Skeletal muscle satellite cell (primary cell): ENCODE results near the gene JMJD1C.
"Not testable (repeated sequence)": the region's sequence is repeated elsewhere in the genome, so short reads cannot be mapped to it uniquely, and the experiment has no call there.

ENCODE experiments used
- H3K27me3 ChIP-seq: 2 replicates; pipeline ENCODE4 v1.7.0; 2013; ENCODE audit warnings: low read length; ENCODE audit not compliant: control insufficient read depth, insufficient read depth
- H3K36me3 ChIP-seq: 2 replicates; pipeline ENCODE4 v1.7.0; 2013; ENCODE audit warnings: mild to moderate bottlenecking, control low read depth, low read length; ENCODE audit not compliant: insufficient read depth
- H3K4me1 ChIP-seq: 2 replicates; pipeline ENCODE4 v1.7.0; 2013; ENCODE audit warnings: low read length; ENCODE audit not compliant: control insufficient read depth, insufficient read depth
- H3K4me2 ChIP-seq: 2 replicates; pipeline ENCODE4 v1.7.0; 2013; ENCODE audit warnings: mild to moderate bottlenecking, low read length
- H3K4me3 ChIP-seq: 2 replicates; pipeline ENCODE4 v1.7.0; 2013; ENCODE audit warnings: low read length
- H3K9ac ChIP-seq: 2 replicates; pipeline ENCODE4 v1.7.0; 2013; ENCODE audit warnings: mild to moderate bottlenecking, low read depth, low read length, moderate library complexity
- H3K9me3 ChIP-seq: replicated peaks from 2 replicates; pipeline ENCODE4 v1.7.0; 2013; ENCODE audit warnings: mild to moderate bottlenecking, control low read depth, low read length

JMJD1C gene

GRCh38 chr10:63496561-63496960 lies 30.8 kb upstream of the JMJD1C start:
- Histone ChIP-seq H3K9me3 (no peaks in the 10 kb centered on the region), H3K9ac (no peak overlapping the region), H3K4me3 (no peak overlapping the region), H3K36me3 (no peaks in the 10 kb centered on the region), H3K4me2 (no peak overlapping the region), H3K4me1 (peaks cover 26% of the 10 kb centered on the region), H3K27me3 (no peaks in the 10 kb centered on the region)

GRCh38 chr10:63494951-63495350 lies 29.2 kb upstream of the JMJD1C start:
- H3K9ac ChIP-seq, result no peak overlapping the region
- no peaks in the 10 kb centered on the region for H3K36me3 ChIP-seq
- H3K4me3 ChIP-seq, result no peak overlapping the region
- H3K4me1 ChIP-seq, result peaks cover 30% of the 10 kb centered on the region
- H3K4me2 ChIP-seq, result no peak overlapping the region
- no peaks in the 10 kb centered on the region for H3K27me3 ChIP-seq
- H3K9me3 ChIP-seq, result no peaks in the 10 kb centered on the region

- Histone ChIP-seq H3K9ac (no peak overlapping the region), H3K36me3 (no peaks in the 10 kb centered on the region), H3K4me2 (peak overlapping the region; percentile 71), H3K9me3 (no peaks in the 10 kb centered on the region), H3K27me3 (no peaks in the 10 kb centered on the region), H3K4me3 (no peak overlapping the region), H3K4me1 (peaks cover 22% of the 10 kb centered on the region)
Measured at GRCh38 chr10:63493004-63493403, 27.2 kb upstream of the JMJD1C start.

DNA sequence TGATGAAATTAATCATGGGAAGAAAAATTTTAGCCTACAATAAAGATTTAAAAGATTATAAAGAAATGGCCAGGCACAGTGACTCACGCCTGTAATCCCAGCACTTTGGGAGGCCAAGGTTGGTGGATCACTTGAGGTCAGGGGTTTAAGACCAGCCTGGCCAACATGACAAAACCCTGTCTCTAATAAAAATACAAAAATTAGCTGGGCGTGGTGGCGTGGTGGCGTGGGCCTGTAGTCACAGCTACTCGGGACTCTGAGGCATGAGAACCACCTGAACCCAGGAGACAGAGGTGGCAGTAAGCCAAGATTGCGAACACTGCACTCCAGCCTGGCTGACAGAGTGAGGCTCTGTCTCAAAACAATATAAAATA lies 26.5 kb upstream of the JMJD1C start:
- not testable (repeated sequence) for H3K36me3 ChIP-seq, H3K9me3 ChIP-seq, H3K27me3 ChIP-seq
- Histone ChIP-seq H3K4me2 (peak overlapping the region; percentile 71), H3K4me3 (peak overlapping the region; percentile 38), H3K4me1 (peaks cover 20% of the 10 kb centered on the region), H3K9ac (peak overlapping the region; percentile 67)

GRCh38 chr10:63491588-63492316 lies 26.0 kb upstream of the JMJD1C start:
- H3K36me3 ChIP-seq, result no peaks in the 10 kb centered on the region
- no peaks in the 10 kb centered on the region for H3K9me3 ChIP-seq
- peak overlapping the region; percentile 71 for H3K4me2 ChIP-seq
- peaks cover 20% of the 10 kb centered on the region for H3K4me1 ChIP-seq
- no peaks in the 10 kb centered on the region for H3K27me3 ChIP-seq
- peak overlapping the region; percentile 67 for H3K9ac ChIP-seq
- H3K4me3 ChIP-seq, result peak overlapping the region; percentile 38

- Histone ChIP-seq H3K36me3 (no peaks in the 10 kb centered on the region), H3K9ac (no peak overlapping the region), H3K4me2 (no peak overlapping the region), H3K27me3 (no peaks in the 10 kb centered on the region), H3K4me1 (peaks cover 20% of the 10 kb centered on the region), H3K9me3 (no peaks in the 10 kb centered on the region), H3K4me3 (no peak overlapping the region)
Measured at GRCh38 chr10:63489838-63490237, 24.1 kb upstream of the JMJD1C start.

DNA sequence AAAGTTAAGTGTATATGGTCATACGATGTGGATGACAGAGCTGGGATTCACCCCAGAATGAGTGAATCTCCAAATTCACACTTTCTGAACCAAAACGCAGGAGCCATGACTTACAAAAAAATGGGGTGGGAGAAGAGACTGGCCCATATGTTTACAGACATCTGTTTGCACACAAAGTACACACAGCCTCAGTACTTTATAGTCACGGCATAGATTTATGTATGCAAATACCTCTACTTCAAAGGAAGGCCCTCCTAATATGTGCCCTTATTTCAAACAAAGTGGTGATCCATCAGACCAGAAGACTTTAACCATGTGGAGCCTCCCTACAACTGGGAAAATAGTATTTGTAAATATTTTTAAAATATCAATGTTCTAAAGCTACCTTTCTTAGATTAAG lies 22.2 kb upstream of the JMJD1C start:
- H3K9ac ChIP-seq, result no peak overlapping the region
- H3K4me2 ChIP-seq, result no peak overlapping the region
- no peaks in the 10 kb centered on the region for H3K27me3 ChIP-seq
- no peaks in the 10 kb centered on the region for H3K36me3 ChIP-seq
- peaks cover 17% of the 10 kb centered on the region for H3K4me1 ChIP-seq
- no peaks in the 10 kb centered on the region for H3K9me3 ChIP-seq
- H3K4me3 ChIP-seq, result no peak overlapping the region

DNA sequence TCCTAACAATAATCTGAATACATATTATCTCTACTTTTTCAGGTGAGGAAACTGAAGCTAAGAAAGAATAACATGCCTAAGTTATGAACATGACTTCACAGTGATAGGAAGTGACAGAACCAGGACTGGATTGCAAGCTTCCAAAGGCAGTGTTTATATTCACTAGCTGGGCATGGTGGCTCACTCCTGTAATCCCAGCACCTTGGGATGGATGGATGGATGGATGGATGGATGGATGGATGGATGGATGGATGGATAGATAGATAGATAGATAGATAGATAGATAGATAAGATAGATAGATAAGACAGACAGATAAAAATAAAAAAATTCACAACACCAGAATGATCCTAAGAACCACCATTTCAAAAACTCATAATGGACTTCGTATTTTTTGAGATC lies 18.2 kb upstream of the JMJD1C start:
- Histone ChIP-seq H3K4me3 (no peak overlapping the region), H3K4me1 (no peaks in the 10 kb centered on the region), H3K4me2 (no peak overlapping the region)

GRCh38 chr10:63481815-63482421 lies 16.1 kb upstream of the JMJD1C start:
- no peaks in the 10 kb centered on the region for H3K36me3 ChIP-seq
- no peaks in the 10 kb centered on the region for H3K4me1 ChIP-seq
- no peak overlapping the region for H3K4me2 ChIP-seq
- H3K4me3 ChIP-seq, result no peak overlapping the region
- no peak overlapping the region for H3K9ac ChIP-seq
- no peaks in the 10 kb centered on the region for H3K27me3 ChIP-seq
- no peaks in the 10 kb centered on the region for H3K9me3 ChIP-seq

More for the DNA sequence above, 18.2 kb upstream of the JMJD1C start:
- H3K9ac ChIP-seq, result no peak overlapping the region
- H3K36me3 ChIP-seq, result no peaks in the 10 kb centered on the region
- no peaks in the 10 kb centered on the region for H3K27me3 ChIP-seq
- no peaks in the 10 kb centered on the region for H3K9me3 ChIP-seq

DNA sequence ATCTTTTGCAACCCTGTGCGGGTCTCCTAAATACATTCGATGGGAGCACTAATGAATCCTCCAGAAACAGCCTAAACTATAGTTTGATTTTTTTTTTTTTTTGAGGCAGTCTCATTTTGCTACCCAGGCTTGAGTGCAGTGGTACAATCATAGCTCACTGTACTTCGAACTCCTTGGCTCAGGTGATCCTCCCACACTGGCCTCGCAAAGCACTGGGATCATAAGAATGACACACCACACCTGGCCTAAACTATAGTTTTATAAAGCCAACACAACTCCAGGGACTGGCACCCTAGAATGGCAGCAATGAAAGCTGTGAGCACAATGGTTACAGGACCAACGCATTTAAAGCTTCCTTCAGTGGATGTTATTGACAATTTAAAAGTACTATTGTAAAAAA lies 14.5 kb upstream of the JMJD1C start:
- Histone ChIP-seq H3K9me3 (no peaks in the 10 kb centered on the region), H3K27me3 (no peaks in the 10 kb centered on the region), H3K4me2 (no peak overlapping the region), H3K36me3 (no peaks in the 10 kb centered on the region), H3K4me3 (no peak overlapping the region), H3K9ac (no peak overlapping the region), H3K4me1 (no peaks in the 10 kb centered on the region)

DNA sequence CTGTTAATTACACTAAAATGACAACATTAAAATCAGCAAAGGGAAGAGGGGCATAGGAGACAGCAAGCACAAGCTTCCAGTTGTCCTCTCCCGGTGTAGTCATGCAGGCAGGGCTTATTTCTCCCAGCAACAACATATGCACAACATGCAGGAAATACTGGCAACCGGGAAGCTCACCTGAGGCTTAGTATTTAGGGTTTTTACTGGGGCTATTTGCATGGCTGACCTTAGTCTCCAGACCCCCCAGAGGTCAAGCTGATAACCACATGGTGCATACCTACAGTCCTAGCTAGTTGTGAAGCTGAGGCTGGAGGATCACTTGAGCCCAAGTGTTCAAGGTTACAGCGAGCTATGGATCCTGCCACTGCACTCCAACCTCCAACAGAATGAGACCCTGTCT lies 12.8 kb upstream of the JMJD1C start:
- H3K4me1 ChIP-seq, result no peaks in the 10 kb centered on the region
- no peak overlapping the region for H3K4me3 ChIP-seq
- H3K4me2 ChIP-seq, result no peak overlapping the region
- H3K9ac ChIP-seq, result no peak overlapping the region
- H3K9me3 ChIP-seq, result no peaks in the 10 kb centered on the region
- no peaks in the 10 kb centered on the region for H3K36me3 ChIP-seq
- no peaks in the 10 kb centered on the region for H3K27me3 ChIP-seq

DNA sequence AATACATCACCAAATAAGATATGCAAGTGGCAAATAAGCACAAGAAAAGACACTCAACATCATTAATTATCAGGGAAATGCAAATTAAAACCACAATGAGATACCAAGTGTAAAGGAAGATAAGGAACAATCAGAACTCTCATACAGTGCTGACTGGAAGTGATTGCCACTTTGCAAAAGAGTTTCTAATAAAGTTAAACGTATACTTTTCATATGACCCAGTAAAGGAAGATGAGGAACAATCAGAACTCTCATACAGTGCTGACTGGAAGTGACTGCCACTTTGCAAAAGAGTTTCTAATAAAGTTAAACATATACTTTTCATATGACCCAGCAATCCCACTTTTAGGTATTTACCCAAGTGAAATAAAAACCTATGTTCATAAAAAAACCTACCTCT lies 12.2 kb upstream of the JMJD1C start:
- Histone ChIP-seq H3K36me3 (no peaks in the 10 kb centered on the region), H3K4me3 (no peak overlapping the region), H3K27me3 (no peaks in the 10 kb centered on the region), H3K9me3 (no peaks in the 10 kb centered on the region), H3K4me2 (no peak overlapping the region), H3K9ac (no peak overlapping the region), H3K4me1 (no peaks in the 10 kb centered on the region)
